H1 (cell line): ENCODE data around the gene DMAC2L.

Experiments
- ASH2L ChIP-seq: fragments of 200-600, 300-600 bp; sonication (generic); IDR thresholded peaks from one replicate; pipeline ENCODE4 v1.7.1; 2017; ENCODE audit warnings: low read length
- CEBPB ChIP-seq: IDR thresholded peaks from 2 replicates; pipeline ENCODE4 v1.6.1; 2012; ENCODE audit warnings: low read depth, low read length
- CHD2 ChIP-seq: IDR thresholded peaks from 2 replicates; pipeline ENCODE4 v1.6.1; 2012; ENCODE audit warnings: low read length, improper control_type of control experiment
- NRF1 ChIP-seq: IDR thresholded peaks from 2 replicates; pipeline ENCODE4 v1.6.1; 2011; ENCODE audit warnings: mild to moderate bottlenecking, low read depth, low read length, improper control_type of control experiment
- POLR2AphosphoS5 ChIP-seq: IDR thresholded peaks from 2 replicates; pipeline ENCODE4 v1.6.1; 2011; ENCODE audit warnings: low read depth, low read length
- RAD21 ChIP-seq, 2 experiments: IDR thresholded peaks in 1 of 2; conservative IDR thresholded peaks in 1 of 2; 2 replicates each; pipeline ENCODE4 v1.6.1; 2011; ENCODE audit warnings: low read depth in 2 of 2, low read length in 2 of 2, improper control_type of control experiment in 1 of 2, inconsistent platforms in 1 of 2, mild to moderate bottlenecking in 1 of 2, moderate library complexity in 1 of 2
- SIX5 ChIP-seq: IDR thresholded peaks from 2 replicates; pipeline ENCODE4 v1.6.1; 2011; ENCODE audit warnings: mild to moderate bottlenecking, low read depth, low read length
- TF ChIP-seq, protein P1 (sequence below), 3 experiments: IDR thresholded peaks; 1 replicate in 2 of 3; 2 replicates in 1 of 3; pipeline versions ENCODE4 v1.5.1 to v1.6.1; 2011; ENCODE audit warnings: low read length in 3 of 3, mild to moderate bottlenecking in 3 of 3, inconsistent platforms in 2 of 3, low read depth in 1 of 3, moderate library complexity in 1 of 3; ENCODE audit not compliant: insufficient read depth in 1 of 3; ENCODE audit errors: control extremely low read depth in 1 of 3

DNA sequence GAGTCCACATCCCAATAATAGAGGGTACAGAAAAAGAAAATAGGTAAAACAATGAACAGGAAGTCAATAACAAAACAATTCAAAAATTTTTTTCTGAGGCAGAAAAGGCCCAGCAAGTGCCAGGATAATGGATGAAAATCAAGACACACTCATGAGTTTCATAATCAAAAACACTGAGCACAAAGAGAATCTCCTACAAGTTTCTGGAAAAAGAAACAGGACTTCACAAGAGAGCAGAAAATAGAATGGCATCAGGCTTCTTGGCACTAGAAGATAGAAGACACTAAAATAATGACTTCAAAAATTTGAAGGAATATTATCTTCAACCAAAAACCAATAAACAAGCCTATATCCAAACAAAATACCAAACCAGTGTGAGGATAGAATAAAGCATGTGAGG is 36.8 kb downstream of the DMAC2L start:
- TF ChIP-seq POLR2AphosphoS5 (no peak), NRF1 (no peak), CHD2 (no peak), ASH2L (no peak), RAD21 (IDR thresholded peaks at IDR 0.05 in 1 of 2, conservative IDR thresholded peaks at IDR 0.05 in 1 of 2; ENCODE audit: low read depth in 2 of 2, low read length in 2 of 2) (no peak), CEBPB (no peak), SIX5 (no peak)
- TF ChIP-seq, protein P1, sequence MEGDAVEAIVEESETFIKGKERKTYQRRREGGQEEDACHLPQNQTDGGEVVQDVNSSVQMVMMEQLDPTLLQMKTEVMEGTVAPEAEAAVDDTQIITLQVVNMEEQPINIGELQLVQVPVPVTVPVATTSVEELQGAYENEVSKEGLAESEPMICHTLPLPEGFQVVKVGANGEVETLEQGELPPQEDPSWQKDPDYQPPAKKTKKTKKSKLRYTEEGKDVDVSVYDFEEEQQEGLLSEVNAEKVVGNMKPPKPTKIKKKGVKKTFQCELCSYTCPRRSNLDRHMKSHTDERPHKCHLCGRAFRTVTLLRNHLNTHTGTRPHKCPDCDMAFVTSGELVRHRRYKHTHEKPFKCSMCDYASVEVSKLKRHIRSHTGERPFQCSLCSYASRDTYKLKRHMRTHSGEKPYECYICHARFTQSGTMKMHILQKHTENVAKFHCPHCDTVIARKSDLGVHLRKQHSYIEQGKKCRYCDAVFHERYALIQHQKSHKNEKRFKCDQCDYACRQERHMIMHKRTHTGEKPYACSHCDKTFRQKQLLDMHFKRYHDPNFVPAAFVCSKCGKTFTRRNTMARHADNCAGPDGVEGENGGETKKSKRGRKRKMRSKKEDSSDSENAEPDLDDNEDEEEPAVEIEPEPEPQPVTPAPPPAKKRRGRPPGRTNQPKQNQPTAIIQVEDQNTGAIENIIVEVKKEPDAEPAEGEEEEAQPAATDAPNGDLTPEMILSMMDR (IDR thresholded peaks at IDR 0.05; ENCODE audit: control extremely low read depth in 1 of 3, insufficient read depth in 1 of 3, low read depth in 1 of 3, low read length in 3 of 3) = no peak
